Mucosa of descending colon (tissue), 3 donors: ENCODE data around the gene DDI2. TPM values are rescaled to one million over a fixed set of nuclear protein-coding genes. Genes with fewer than 3 reads are reported as not detected.

Source experiments
- ATAC-seq: fragments of 200-7000 bp; cut with Tn5 transposase; one replicate; pipeline ENCODE4 v1.9.1; 2020; ENCODE audit warnings: mild to moderate bottlenecking, moderate library complexity
- DNase-seq, 3 donors: peaks; one replicate each; pipeline ENCODE4 v3.0.0-alpha.2; 2020
- H3K36me3 ChIP-seq: fragments of 200-600 bp; one replicate; pipeline ENCODE4 v1.8.0; 2021; ENCODE audit warnings: low read depth, mild to moderate bottlenecking
- H3K4me1 ChIP-seq: fragments of 200-600 bp; one replicate; pipeline ENCODE4 v1.8.0; 2021; ENCODE audit warnings: low read depth, mild to moderate bottlenecking
- H3K4me3 ChIP-seq: fragments of 200-600 bp; one replicate; pipeline ENCODE4 v1.8.0; 2021; ENCODE audit warnings: mild to moderate bottlenecking
- H3K9me3 ChIP-seq: fragments of 200-600 bp; one replicate; pipeline ENCODE4 v1.8.0; 2021; ENCODE audit warnings: mild to moderate bottlenecking
- CTCF ChIP-seq: fragments of 200-600 bp; IDR thresholded peaks from one replicate; pipeline ENCODE4 v1.8.0; 2022; ENCODE audit warnings: antibody characterized with exemption, mild to moderate bottlenecking
- intact Hi-C, 2 donors: fragments of 100-400 bp; cut with DNase I in 1 of 2; cut with micrococcal nuclease in 1 of 2; formaldehyde crosslinking; loops; one replicate each; pipeline versions ENCODE4 v1.11.0 to v1.11.1; 2022; cut with DNase I, micrococcal nuclease
- total RNA-seq, 3 donors: library from RNA; stranded (reverse); fragmentation: NEBNext Ultra II Directional in 2 of 3; extraction: Animal tissue kit (Norgen Biotek cat#: 25700) in 2 of 3; gene quantifications; one replicate each; pipeline versions ENCODE4 v1.2.1 to v1.2.4, GENCODE V29; 2021 to 2023
- donor health status: DM: no; HTN: no; CAD: no; lungs with moderate emphysema.
- donor health status: DM: no; HTN: no; CAD: no.
- donor health status: DM: no; HTN: yes; CAD: no.

DDI2 gene
- total RNA-seq, 3 donors from 2014 or later, result 33.5 to 36.2 (median 34.6) TPM

- ATAC-seq (peak; percentile 27), DNase-seq (peak in 1 of 3 donors; percentile 22)
- H3K9me3 ChIP-seq, result no peaks in the 10 kb centered on the region
- H3K4me3 ChIP-seq, result no peak overlapping the region
- TF ChIP-seq CTCF, result no peak
- peaks cover 5% of the 10 kb centered on the region for H3K4me1 ChIP-seq
- no peaks in the 10 kb centered on the region for H3K36me3 ChIP-seq
- intact Hi-C loops, result no loop called here
These were observed 42.5 kb upstream of the DDI2 start for GRCh38 chr1:15574741-15575140.

GRCh38 chr1:15575549-15576150, 41.6 kb upstream of the DDI2 start:
- H3K9me3 ChIP-seq, result no peaks in the 10 kb centered on the region
- H3K36me3 ChIP-seq, result no peaks in the 10 kb centered on the region
- no peak overlapping the region for H3K4me3 ChIP-seq

GRCh38 chr1:15577691-15578090, 39.6 kb upstream of the DDI2 start:
- no peak for ATAC-seq
- Histone ChIP-seq H3K4me3 (no peak overlapping the region), H3K9me3 (no peaks in the 10 kb centered on the region), H3K36me3 (no peaks in the 10 kb centered on the region), H3K4me1 (peaks cover 5% of the 10 kb centered on the region)
- no peak for DNase-seq
- TF ChIP-seq CTCF, result no peak
- intact Hi-C loops, result no loop called here

More at GRCh38 chr1:15575549-15576150, 41.6 kb upstream of the DDI2 start:
- TF ChIP-seq CTCF, result no peak
- intact Hi-C loops, result no loop called here
- ATAC-seq, result no peak
- DNase-seq, result no peak
- H3K4me1 ChIP-seq, result peaks cover 5% of the 10 kb centered on the region

GRCh38 chr1:15578921-15579682, 38.2 kb upstream of the DDI2 start:
- Histone ChIP-seq H3K9me3 (no peaks in the 10 kb centered on the region), H3K4me1 (peaks cover 8% of the 10 kb centered on the region), H3K36me3 (no peaks in the 10 kb centered on the region), H3K4me3 (no peak overlapping the region)
- ATAC-seq (peak; percentile 79), DNase-seq (peak in 1 of 3 donors; percentile 57)
- no peak for TF ChIP-seq CTCF
- intact Hi-C loops, result no loop called here

GRCh38 chr1:15579683-15580047, 37.6 kb upstream of the DDI2 start:
- intact Hi-C loops, result no loop called here
- Histone ChIP-seq H3K4me3 (no peak overlapping the region), H3K9me3 (no peaks in the 10 kb centered on the region), H3K4me1 (peaks cover 11% of the 10 kb centered on the region), H3K36me3 (no peaks in the 10 kb centered on the region)
- DNase-seq (no peak), ATAC-seq (peak; percentile 20)
- no peak for TF ChIP-seq CTCF
